Measurements from ENCODE around the gene BUD31.

- TF ChIP-seq POLR2AphosphoS5 (IDR thresholded peaks at IDR 0.05; ENCODE audit: borderline replicate concordance, low read depth, low read length) (no peak), EZH2 (IDR thresholded peaks at IDR 0.05) (no peak)
These were observed 28.5 kb upstream of the BUD31 start for GRCh38 chr7:99380032-99380822.

Measured in SK-N-MC (cell line).